Bronchial epithelial cell (primary cell): ENCODE results near the gene ZNF263. TPM values are rescaled to one million over a fixed set of nuclear protein-coding genes. Genes with fewer than 3 reads are reported as not detected.

Experiments used
- DNase-seq: peaks from one replicate; pipeline ENCODE4 v3.0.0-alpha.2; 2010; ENCODE audit warnings: low read depth
- FAIRE-seq: peaks from 2 replicates; lab custom pipeline; 2011; peaks lifted over from hg19 to GRCh38; lab: Jason Lieb, UNC
- H3K27me3 ChIP-seq: 2 replicates; pipeline ENCODE4 v1.5.1; 2011; ENCODE audit warnings: low read length; ENCODE audit not compliant: control insufficient read depth, insufficient read depth
- H3K36me3 ChIP-seq: 2 replicates; pipeline ENCODE4 v1.5.1; 2011; ENCODE audit warnings: low read length; ENCODE audit not compliant: control insufficient read depth, insufficient read depth
- H3K4me3 ChIP-seq: 2 replicates; pipeline ENCODE4 v1.5.1; 2011; ENCODE audit warnings: mild to moderate bottlenecking, low read depth, low read length, control low read depth
- total RNA-seq: library from RNA; depleted of rRNA; stranded (reverse); fragments of >200 nt; gene quantifications from 2 replicates; pipeline ENCODE4 v1.2.1, GENCODE V29; 2014
- TF ChIP-seq, protein P1 (sequence below): IDR thresholded peaks from 2 replicates; pipeline ENCODE4 v1.5.1; 2011; ENCODE audit warnings: mild to moderate bottlenecking, moderate library complexity, low read length, control low read depth, inconsistent platforms; ENCODE audit not compliant: insufficient read depth, severe bottlenecking

Gene ZNF263
- total RNA-seq, 1 donor from 2014 or later: 60.6 TPM

- Histone ChIP-seq H3K27me3 (no peaks in the 10 kb centered on the region), H3K4me3 (no peak overlapping the region), H3K36me3 (no peaks in the 10 kb centered on the region)
- peak; percentile 36 for FAIRE-seq
- TF ChIP-seq, protein P1, sequence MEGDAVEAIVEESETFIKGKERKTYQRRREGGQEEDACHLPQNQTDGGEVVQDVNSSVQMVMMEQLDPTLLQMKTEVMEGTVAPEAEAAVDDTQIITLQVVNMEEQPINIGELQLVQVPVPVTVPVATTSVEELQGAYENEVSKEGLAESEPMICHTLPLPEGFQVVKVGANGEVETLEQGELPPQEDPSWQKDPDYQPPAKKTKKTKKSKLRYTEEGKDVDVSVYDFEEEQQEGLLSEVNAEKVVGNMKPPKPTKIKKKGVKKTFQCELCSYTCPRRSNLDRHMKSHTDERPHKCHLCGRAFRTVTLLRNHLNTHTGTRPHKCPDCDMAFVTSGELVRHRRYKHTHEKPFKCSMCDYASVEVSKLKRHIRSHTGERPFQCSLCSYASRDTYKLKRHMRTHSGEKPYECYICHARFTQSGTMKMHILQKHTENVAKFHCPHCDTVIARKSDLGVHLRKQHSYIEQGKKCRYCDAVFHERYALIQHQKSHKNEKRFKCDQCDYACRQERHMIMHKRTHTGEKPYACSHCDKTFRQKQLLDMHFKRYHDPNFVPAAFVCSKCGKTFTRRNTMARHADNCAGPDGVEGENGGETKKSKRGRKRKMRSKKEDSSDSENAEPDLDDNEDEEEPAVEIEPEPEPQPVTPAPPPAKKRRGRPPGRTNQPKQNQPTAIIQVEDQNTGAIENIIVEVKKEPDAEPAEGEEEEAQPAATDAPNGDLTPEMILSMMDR: no peak
- no peak for DNase-seq
Measured at GRCh38 chr16:3249451-3249850, 33.8 kb upstream of the ZNF263 start.

DNA sequence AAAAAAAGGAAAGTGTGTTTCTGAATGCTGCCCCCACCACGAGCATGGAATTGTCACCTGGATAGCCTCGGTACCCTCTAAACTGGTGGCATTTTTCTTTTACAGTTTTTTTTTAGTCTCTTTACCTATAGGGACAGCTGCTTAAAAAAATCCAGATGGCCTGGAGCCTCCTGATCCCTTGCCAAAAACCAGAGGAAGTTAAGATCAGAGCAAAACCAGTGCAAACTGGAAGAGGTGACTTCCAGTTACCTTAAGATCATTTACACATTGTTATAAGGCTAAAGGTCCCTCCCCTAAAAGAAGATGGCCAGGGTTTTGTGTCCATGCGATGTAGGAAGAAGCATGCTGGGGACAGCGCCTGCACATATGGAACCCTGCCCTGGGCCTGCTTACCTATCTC is 30.3 kb upstream of the ZNF263 start:
- H3K36me3 ChIP-seq: no peaks in the 10 kb centered on the region
- DNase-seq: no peak
- no peaks in the 10 kb centered on the region for H3K27me3 ChIP-seq
- TF ChIP-seq, protein P1: no peak
- FAIRE-seq: no peak
- H3K4me3 ChIP-seq: no peak overlapping the region

GRCh38 chr16:3254309-3254708 is 29.0 kb upstream of the ZNF263 start:
- H3K4me3 ChIP-seq: no peak overlapping the region
- H3K36me3 ChIP-seq: no peaks in the 10 kb centered on the region
- TF ChIP-seq, protein P1: no peak
- DNase-seq: no peak
- H3K27me3 ChIP-seq: no peaks in the 10 kb centered on the region
- FAIRE-seq: no peak

GRCh38 chr16:3256146-3256865 is 27.0 kb upstream of the ZNF263 start, which contains the start of gene MEFV:
Gene MEFV (minus strand): TSS chr16:3256633. CDS start chr16:3256587, 46 bp downstream.
- TF ChIP-seq, protein P1: no peak
- FAIRE-seq (no peak), DNase-seq (peak; percentile 10)
- H3K36me3 ChIP-seq: no peaks in the 10 kb centered on the region
- no peaks in the 10 kb centered on the region for H3K27me3 ChIP-seq
- no peak within 1 kb of the TSS for H3K4me3 ChIP-seq

- DNase-seq: peak; percentile 21
- FAIRE-seq: peak; percentile 66
- Histone ChIP-seq H3K36me3 (no peaks in the 10 kb centered on the region), H3K4me3 (no peak overlapping the region), H3K27me3 (no peaks in the 10 kb centered on the region)
- TF ChIP-seq, protein P1: no peak
Measured at GRCh38 chr16:3256866-3257465, 26.3 kb upstream of the ZNF263 start.
